HEK293 (cell line): ENCODE results near the gene TDO2.

Source experiments
- CTCF ChIA-PET: fragments of 350-600 bp; formaldehyde crosslinking; extraction: SDS; loops from one replicate; lab custom pipeline; 2021; ENCODE audit warnings: antibody characterized with exemption; lab: Yijun Ruan, JAX
- POLR2A ChIA-PET: fragments of 300-600 bp; formaldehyde crosslinking; extraction: SDS; loops from one replicate; lab custom pipeline; 2020; ENCODE audit warnings: antibody characterized with exemption, inconsistent platforms; lab: Yijun Ruan, JAX
- H3K27ac ChIP-seq: fragments of 200-500 bp; sonication (Bioruptor generic); 2 replicates; pipeline ENCODE4 v1.5.1; 2014; ENCODE audit warnings: low read depth, low read length, control low read depth, inconsistent platforms; ENCODE audit errors: extremely low read depth
- H3K36me3 ChIP-seq, 2 experiments: fragments of 200-500 bp in 1 of 2; sonication (Bioruptor generic) in 1 of 2; 1 replicate in 1 of 2; 2 replicates in 1 of 2; pipeline ENCODE4 v1.5.1; 2014 to 2017; ENCODE audit warnings: inconsistent platforms in 2 of 2, low read length in 2 of 2; ENCODE audit not compliant: control insufficient read depth in 2 of 2, insufficient read depth in 1 of 2
- H3K4me1 ChIP-seq: fragments of 200-500 bp; sonication (Bioruptor generic); 2 replicates; pipeline ENCODE4 v1.5.1; 2014; ENCODE audit warnings: mild to moderate bottlenecking, low read length, inconsistent platforms; ENCODE audit not compliant: control insufficient read depth, insufficient read depth
- H3K4me3 ChIP-seq: 2 replicates; pipeline ENCODE4 v1.5.1; 2011; ENCODE audit warnings: low read depth, mild to moderate bottlenecking, control low read depth, low read length, moderate library complexity
- H3K9me3 ChIP-seq: fragments of 200-500 bp; sonication (Bioruptor generic); 2 replicates; pipeline ENCODE4 v1.5.1; 2014; ENCODE audit warnings: low read depth, low read length, inconsistent platforms; ENCODE audit not compliant: control insufficient read depth, insufficient read depth
- INSM2 ChIP-seq: fragments of 450-650 bp; formaldehyde crosslinking; IDR thresholded peaks from 2 replicates; pipeline ENCODE4 v1.5.1; 2016; ENCODE audit warnings: missing biosample characterization, missing genetic modification characterization
- KLF10 ChIP-seq: fragments of 450-650 bp; IDR thresholded peaks from 2 replicates; pipeline ENCODE4 v1.5.1; 2018; ENCODE audit warnings: missing biosample characterization, mild to moderate bottlenecking, missing genetic modification characterization
- KLF9 ChIP-seq: fragments of 450-650 bp; formaldehyde crosslinking; IDR thresholded peaks from 2 replicates; pipeline ENCODE4 v1.5.1; 2016; ENCODE audit warnings: missing biosample characterization, missing genetic modification characterization, low read depth
- PRDM4 ChIP-seq: fragments of 450-650 bp; formaldehyde crosslinking; IDR thresholded peaks from 2 replicates; pipeline ENCODE4 v1.5.1; 2017; ENCODE audit warnings: missing biosample characterization, missing genetic modification characterization
- PRDM6 ChIP-seq: fragments of 450-650 bp; formaldehyde crosslinking; IDR thresholded peaks from 2 replicates; pipeline ENCODE4 v1.5.1; 2017; ENCODE audit warnings: missing biosample characterization, missing genetic modification characterization
- SP2 ChIP-seq: fragments of 450-650 bp; formaldehyde crosslinking; IDR thresholded peaks from 2 replicates; pipeline ENCODE4 v1.5.1; 2016; ENCODE audit warnings: missing biosample characterization, missing genetic modification characterization
- ZBTB26 ChIP-seq: fragments of 450-650 bp; formaldehyde crosslinking; optimal IDR thresholded peaks from 2 replicates; pipeline ENCODE3; 2016; ENCODE audit warnings: missing biosample characterization, mild to moderate bottlenecking, missing genetic modification characterization
- ZBTB8A ChIP-seq: fragments of 450-650 bp; formaldehyde crosslinking; IDR thresholded peaks from 2 replicates; pipeline ENCODE4 v1.5.1; 2016; ENCODE audit warnings: missing biosample characterization, missing genetic modification characterization
- ZIC2 ChIP-seq: fragments of 450-650 bp; formaldehyde crosslinking; IDR thresholded peaks from 2 replicates; pipeline ENCODE4 v1.5.1; 2016; ENCODE audit warnings: missing biosample characterization, missing genetic modification characterization
- ZNF121 ChIP-seq: fragments of 450-650 bp; formaldehyde crosslinking; IDR thresholded peaks from 2 replicates; pipeline ENCODE4 v1.5.1; 2016; ENCODE audit warnings: missing biosample characterization, missing genetic modification characterization
- ZNF214 ChIP-seq: fragments of 450-650 bp; formaldehyde crosslinking; IDR thresholded peaks from 2 replicates; pipeline ENCODE4 v1.5.1; 2017; ENCODE audit warnings: missing biosample characterization, mild to moderate bottlenecking, missing genetic modification characterization, borderline replicate concordance
- ZNF26 ChIP-seq: fragments of 450-650 bp; formaldehyde crosslinking; IDR thresholded peaks from 2 replicates; pipeline ENCODE4 v1.5.1; 2016; ENCODE audit warnings: missing biosample characterization, missing genetic modification characterization
- ZNF335 ChIP-seq: fragments of 450-650 bp; formaldehyde crosslinking; conservative IDR thresholded peaks from 2 replicates; pipeline ENCODE4 v1.5.1; 2016; ENCODE audit warnings: missing biosample characterization, missing genetic modification characterization
- ZNF350 ChIP-seq: fragments of 450-650 bp; formaldehyde crosslinking; IDR thresholded peaks from 2 replicates; pipeline ENCODE4 v1.5.0; 2017; ENCODE audit warnings: missing biosample characterization, mild to moderate bottlenecking, missing genetic modification characterization
- ZNF544 ChIP-seq: fragments of 450-650 bp; formaldehyde crosslinking; IDR thresholded peaks from 2 replicates; pipeline ENCODE4 v1.5.0; 2017; ENCODE audit warnings: missing biosample characterization, missing genetic modification characterization
- ZNF580 ChIP-seq: fragments of 450-650 bp; formaldehyde crosslinking; IDR thresholded peaks from 2 replicates; pipeline ENCODE4 v1.5.1; 2016; ENCODE audit warnings: missing biosample characterization, missing genetic modification characterization
- ZNF701 ChIP-seq: fragments of 450-650 bp; formaldehyde crosslinking; IDR thresholded peaks from 2 replicates; pipeline ENCODE4 v1.5.1; 2016; ENCODE audit warnings: missing biosample characterization, missing genetic modification characterization
- ZNF785 ChIP-seq: fragments of 450-650 bp; formaldehyde crosslinking; IDR thresholded peaks from 2 replicates; pipeline ENCODE4 v1.5.1; 2016; ENCODE audit warnings: missing biosample characterization, missing genetic modification characterization
- ZNF792 ChIP-seq: fragments of 450-650 bp; formaldehyde crosslinking; IDR thresholded peaks from 2 replicates; pipeline ENCODE4 v1.5.1; 2016; ENCODE audit warnings: missing biosample characterization, missing genetic modification characterization

Gene TDO2

GRCh38 chr4:155954939-155955338, 51.4 kb downstream of the TDO2 start (continued):
- TF ChIP-seq ZNF580 (tag by site-specific recombination) (no peak), ZNF792 (tag by site-specific recombination) (no peak)

GRCh38 chr4:155956461-155956860, 53.0 kb downstream of the TDO2 start:
- Histone ChIP-seq H3K4me3 (no peak overlapping the region), H3K27ac (no peak overlapping the region)
- no peak for TF ChIP-seq SP2 (tag by site-specific recombination)
- no peak for TF ChIP-seq ZNF785 (tag by site-specific recombination)
- TF ChIP-seq ZNF121 (tag by site-specific recombination): no peak
- TF ChIP-seq ZNF350 (tag by site-specific recombination): 0 out of 2 replicates have a peak, but pooled peaks have one; percentile 31
- no peak for TF ChIP-seq ZBTB26 (tag by site-specific recombination)
- TF ChIP-seq, all 188 proteins: peak for 1
- POLR2A ChIA-PET: no interaction called here
- CTCF ChIA-PET: interaction anchor here (0.7 to 1.3 kb wide), 2 partner anchors 146 to 215 kb away, joined by 3 to 4 read pairs; no protein-coding TSS in a partner anchor
- Histone ChIP-seq H3K36me3 (no peaks in the 10 kb centered on the region), H3K4me1 (0 out of 2 replicates have a peak, but pooled peaks cover 4% of the 10 kb centered on the region), H3K9me3 (no peaks in the 10 kb centered on the region)

- Histone ChIP-seq H3K27ac (no peak overlapping the region), H3K4me3 (no peak overlapping the region), H3K9me3 (no peaks in the 10 kb centered on the region), H3K4me1 (no peaks in the 10 kb centered on the region), H3K36me3 (no peaks in the 10 kb centered on the region)
- POLR2A ChIA-PET: no interaction called here
- CTCF ChIA-PET: no interaction called here
- TF ChIP-seq ZNF26 (tag by site-specific recombination) (no peak), KLF9 (tag by site-specific recombination) (no peak), ZNF544 (tag by site-specific recombination) (no peak), ZNF335 (tag by site-specific recombination) (no peak), PRDM4 (tag by site-specific recombination) (no peak)
- TF ChIP-seq, all 188 proteins: peak for 0
Observed at GRCh38 chr4:155959417-155959816, 55.9 kb downstream of the TDO2 start.

- ChIA-PET POLR2A (no interaction called here), CTCF (no interaction called here)
- TF ChIP-seq ZBTB8A (tag by site-specific recombination) (no peak), INSM2 (tag by site-specific recombination) (no peak), PRDM6 (tag by site-specific recombination) (no peak), ZNF26 (tag by site-specific recombination) (no peak), ZNF701 (tag by site-specific recombination) (no peak), ZNF214 (tag by site-specific recombination) (no peak), KLF10 (tag by site-specific recombination) (no peak), ZIC2 (tag by site-specific recombination) (no peak)
Observed at GRCh38 chr4:155960522-155960921, 57.0 kb downstream of the TDO2 start.

More at GRCh38 chr4:155960522-155960921, 57.0 kb downstream of the TDO2 start:
- no peak overlapping the region for H3K27ac ChIP-seq
- H3K36me3 ChIP-seq: no peaks in the 10 kb centered on the region
- no peaks in the 10 kb centered on the region for H3K9me3 ChIP-seq
- no peak overlapping the region for H3K4me3 ChIP-seq
- H3K4me1 ChIP-seq: no peaks in the 10 kb centered on the region
